Measurements from ENCODE around the gene PSMA4.
"Not testable (repeated sequence)": the region's sequence is repeated elsewhere in the genome, so short reads cannot be mapped to it uniquely, and the experiment has no call there.

The PSMA4 gene

DNA sequence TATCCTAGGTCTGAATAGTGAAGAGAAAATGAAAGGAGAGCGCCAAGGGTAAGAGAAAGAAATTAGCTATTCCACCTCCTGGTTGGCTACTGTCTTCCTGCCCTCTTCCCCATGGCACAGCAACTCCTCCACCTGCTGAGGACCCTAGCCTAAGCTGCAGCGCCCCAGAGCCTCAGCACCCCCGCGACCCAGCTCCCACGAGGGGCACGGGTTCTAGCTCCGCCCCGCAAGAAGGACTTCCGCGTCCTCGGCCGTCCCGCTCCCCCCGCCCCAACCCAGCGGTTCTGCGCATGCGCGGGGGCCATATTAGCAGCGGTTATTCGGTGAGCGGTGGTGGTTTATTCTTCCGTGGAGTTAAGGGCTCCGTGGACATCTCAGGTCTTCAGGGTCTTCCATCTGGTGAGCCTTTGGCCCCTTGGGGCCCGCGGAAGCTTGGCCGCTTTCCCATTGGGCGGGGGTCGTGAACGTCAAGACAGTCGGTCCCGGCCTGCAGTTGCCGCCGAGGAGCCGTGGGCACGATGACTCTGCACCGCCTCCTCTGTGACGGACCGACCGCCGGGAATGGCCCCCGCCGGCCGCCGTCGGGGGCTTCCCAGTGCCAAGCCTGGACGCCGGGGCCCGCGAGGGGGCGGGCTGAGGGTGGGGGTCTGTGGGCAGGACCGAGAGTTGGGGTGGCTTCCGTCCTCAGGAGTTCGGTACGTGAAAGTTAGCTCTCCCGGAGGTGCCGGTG is at the start of gene PSMA4:
PSMA4 (plus strand) TSS at position 304 of the 730 bp plus-strand sequence. CDS start 1,484 bp downstream, outside the sequence.
- DNase-seq = peak; percentile 81

DNA sequence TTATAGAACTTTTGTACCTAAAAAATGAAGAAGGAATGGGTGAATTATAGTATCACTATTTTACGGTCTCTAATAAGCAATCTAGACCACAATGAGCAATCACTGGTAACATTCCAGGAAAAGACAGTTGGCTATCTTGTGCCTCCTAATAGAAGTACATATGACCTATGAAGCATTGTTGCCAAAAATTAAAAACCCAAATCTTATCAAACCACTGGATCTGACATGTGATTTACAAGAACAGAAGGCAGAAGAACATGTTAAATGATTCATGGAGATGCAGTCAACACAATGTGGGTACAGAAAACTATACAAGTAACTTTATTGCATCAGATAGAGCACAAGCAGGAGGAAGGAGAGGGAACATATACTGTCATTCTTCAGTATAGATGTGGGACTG is 47.4 kb upstream of the PSMA4 start:
- DNase-seq = no peak

GRCh38 chr15:78501857-78502256 is 38.4 kb upstream of the PSMA4 start:
- DNase-seq = no peak

DNA sequence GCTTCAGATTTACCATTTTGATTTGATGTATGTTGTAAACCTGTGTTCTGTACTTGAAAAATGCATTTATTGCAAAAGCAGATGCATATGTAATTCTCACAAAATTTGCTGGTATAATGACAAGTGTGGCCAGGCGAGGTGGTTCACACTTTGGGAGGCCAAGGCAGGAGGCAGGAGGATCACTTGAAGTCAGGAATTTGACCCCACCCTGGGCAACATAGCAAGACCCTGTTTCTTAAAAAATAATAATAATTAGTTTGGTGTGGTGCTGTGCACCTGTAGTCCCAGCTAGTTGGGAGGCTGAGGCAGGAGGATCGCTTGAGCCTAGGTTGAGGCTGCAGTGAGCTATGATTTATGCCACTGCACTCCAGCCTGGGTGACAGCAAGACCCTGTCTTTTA is 37.6 kb upstream of the PSMA4 start:
- DNase-seq = no peak

DNA sequence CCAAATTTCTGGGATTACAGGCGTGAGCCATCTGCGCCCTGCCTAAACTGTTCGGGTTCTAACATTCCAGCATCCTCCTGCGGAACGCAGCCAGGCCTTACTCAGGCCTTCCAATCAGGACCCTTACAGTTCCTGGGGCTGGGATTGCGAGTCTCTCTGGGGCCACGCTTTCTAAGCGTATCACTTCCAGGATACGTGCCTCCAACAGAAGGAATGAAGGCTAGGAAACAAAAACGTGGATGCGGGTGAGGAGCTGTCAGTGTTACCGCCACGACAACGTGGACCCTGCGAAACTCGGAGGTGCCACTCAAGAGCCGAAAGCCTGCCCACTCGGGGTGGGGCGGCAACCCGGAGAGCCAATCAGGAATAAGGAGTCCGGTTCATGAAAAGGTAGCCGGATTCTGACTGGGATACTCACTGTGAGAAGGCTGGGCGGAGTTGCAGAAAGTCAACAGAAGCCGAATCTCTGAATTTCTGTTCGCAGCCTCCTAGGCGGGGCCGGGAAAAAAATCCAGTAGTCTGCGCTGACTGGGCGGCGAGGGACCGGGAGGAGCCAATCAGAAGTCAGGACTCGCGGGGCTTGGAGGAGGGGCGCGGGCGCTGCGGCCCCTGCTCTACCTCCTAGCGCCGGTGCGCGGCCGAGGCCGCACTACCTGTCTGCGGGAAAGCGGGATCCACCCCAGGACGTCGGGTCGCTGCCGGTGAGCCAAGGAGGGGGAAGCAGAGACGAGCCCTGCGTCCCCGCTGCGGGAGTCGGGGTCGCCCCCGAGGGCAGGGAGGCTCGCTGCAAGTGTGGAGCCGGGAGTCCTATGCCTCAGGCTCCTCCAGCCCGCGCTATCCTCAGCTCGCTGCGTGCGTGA is 33.0 kb upstream of the PSMA4 start, which contains the start of gene HYKK:
HYKK (plus strand) TSS at position 607 of the 860 bp plus-strand sequence. CDS start 5,512 bp downstream, outside the sequence.
- peak; percentile 98 for DNase-seq

DNA sequence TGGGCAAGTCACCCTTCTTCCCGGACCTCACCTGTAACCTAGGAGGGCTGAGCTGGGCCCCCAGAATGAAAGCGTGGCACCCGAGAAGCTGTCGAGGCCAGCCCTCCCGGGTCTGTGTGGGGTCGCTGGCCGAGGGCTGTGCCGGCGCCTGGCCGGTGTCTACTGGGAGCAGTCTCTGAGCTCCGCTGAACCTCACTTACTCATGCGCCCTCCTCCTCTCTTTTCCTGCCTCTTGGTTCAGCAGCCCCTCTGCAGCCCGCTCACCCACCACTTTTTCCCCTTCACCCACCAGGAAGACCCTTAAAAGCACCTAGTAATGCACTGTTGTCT is 32.4 kb upstream of the PSMA4 start:
- DNase-seq = no peak

- DNase-seq = no peak
Observed at GRCh38 chr15:78508272-78508671, 32.0 kb upstream of the PSMA4 start.

DNA sequence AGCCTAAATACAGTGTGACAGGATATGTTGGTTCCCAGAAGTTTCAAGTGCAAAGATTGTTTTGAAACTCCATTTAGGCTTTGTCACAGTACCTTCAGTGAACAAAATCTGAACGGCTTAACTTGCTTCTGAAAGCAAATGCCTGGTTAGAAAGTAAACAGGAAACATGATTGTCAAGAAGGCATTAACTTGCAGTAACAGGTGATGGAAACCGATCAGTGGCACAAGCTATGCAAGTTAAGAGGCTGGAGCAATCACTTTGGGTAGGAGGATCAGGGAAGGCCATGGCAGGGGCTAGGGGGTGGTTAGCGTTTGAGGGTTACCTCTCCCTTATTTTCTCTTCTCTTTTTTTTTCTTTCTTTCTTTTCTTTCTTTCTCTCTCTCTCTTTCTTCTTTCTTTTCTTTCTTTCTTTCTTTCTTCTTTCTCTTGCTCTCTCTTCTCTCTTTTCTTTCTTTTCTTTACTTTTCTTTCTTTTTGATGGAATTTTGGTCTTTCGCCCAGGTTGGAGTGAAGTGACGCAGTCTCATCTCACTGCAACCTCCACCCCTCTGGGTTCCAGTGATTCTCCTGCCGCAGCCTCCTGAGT is 30.4 kb upstream of the PSMA4 start:
- no peak for DNase-seq

DNA sequence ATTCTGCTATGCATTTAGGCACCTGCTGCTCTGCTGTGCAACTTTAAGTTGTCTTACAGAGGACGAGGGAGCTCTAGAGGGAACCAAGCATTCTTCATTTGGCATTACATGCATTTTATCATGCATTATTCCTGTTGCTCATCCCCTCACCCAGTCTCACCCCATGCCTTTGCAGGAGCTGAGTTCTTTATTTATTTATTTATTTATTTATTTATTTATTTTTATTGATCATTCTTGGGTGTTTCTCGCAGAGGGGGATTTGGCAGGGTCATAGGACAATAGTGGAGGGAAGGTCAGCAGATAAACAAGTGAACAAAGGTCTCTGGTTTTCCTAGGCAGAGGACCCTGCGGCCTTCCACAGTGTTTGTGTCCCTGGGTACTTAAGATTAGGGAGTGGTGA is 20.2 kb upstream of the PSMA4 start:
- DNase-seq = not testable (repeated sequence)

- DNase-seq = no peak
Observed at GRCh38 chr15:78524230-78524629, 16.0 kb upstream of the PSMA4 start.

DNA sequence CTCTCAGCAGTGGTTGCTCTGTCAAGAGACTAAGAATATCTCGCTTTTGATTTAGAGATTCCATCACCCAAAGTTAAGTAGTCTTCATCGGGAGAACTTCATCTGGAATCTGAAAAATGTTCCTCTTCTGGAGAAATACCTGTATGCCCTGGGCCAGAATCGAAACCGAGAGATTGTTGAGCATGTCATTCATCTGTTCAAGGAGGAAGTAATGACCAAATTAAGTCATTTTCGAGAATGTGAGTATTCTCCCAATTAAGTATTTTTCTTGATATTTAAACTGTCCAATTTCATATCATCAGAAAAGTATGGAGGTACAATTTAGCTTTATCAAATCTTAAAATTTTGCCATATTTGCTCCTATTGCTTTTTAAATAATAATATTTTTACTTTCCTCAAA is 12.9 kb upstream of the PSMA4 start:
- no peak for DNase-seq

DNA sequence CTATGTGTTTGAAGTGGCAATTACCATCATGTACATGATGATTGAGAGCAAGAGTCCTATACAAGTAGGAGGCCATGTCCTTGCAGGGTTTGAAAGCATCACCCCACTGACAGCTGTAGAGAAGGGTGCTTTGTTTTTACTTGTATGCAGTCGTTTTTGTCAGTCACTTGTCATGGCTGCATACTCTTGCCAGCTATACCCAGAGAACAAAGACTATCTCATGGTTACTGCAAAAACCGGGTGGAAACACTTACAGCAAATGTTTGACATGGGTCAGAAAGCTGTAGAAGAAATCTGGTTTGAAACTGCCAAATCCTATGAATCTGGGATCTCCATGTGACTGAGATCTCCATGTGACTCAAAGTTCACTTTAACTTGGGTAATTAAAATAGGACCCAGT is 6.9 kb upstream of the PSMA4 start:
- no peak for DNase-seq

- no peak for DNase-seq
Observed at GRCh38 chr15:78536134-78536533, 4.1 kb upstream of the PSMA4 start.

GRCh38 chr15:78537266-78537905 is 2.9 kb upstream of the PSMA4 start:
- no peak for DNase-seq

DNA sequence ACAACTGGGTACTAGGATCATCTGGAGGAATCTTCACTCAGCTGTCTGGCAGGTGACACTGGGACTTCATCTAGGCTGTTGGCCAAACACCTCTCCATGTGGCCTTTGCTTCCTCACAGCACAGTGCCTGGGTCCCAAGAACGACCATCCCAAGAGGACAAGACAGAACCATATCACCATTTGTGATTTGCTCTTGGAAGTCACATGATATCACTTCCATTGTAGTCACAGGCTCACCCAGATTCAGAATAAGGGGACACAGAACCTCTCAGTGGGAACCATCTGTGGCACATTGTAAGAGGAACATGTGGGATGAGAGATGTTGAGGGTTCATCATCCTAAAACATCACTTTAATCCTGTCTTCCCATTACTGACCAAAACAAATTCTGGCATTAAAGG is 1.9 kb upstream of the PSMA4 start:
- DNase-seq = no peak

DNA sequence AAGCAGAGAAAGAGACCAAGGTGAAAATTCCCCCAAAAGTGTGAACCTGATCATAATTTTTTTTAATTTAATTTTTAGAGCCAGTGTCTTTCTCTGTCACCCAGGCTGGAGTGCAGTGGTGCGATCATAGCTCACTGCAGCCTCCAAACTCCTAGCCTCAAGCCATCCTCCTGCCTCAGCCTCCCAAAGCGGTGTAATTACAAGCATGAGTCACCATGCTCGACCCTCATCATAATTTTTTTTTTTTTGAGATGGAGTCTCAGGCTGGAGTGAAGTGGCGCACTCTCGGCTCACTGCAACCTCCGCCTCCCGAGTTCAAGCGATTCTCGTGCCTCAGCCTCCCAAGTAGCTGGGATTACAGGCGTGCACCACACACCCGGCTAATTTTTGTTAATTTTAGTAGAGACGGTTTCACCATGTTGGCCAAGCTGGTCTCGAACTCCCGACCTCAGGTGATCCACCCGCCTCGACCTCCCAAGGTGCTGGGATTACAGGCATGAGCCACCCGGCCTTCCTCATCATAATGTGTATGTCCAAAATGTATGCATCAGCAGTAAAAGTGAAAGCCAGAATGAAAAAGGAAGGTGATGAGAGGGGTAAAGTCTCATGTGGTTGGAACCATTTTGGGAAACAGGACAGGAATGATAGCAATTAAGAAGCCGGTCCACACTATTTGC is 642 bp upstream of the PSMA4 start:
- not testable (repeated sequence) for DNase-seq

- DNase-seq = peak; percentile 54
Observed at GRCh38 chr15:78540871-78541743, 863 bp downstream of the PSMA4 start.

- no peak for DNase-seq
Observed at GRCh38 chr15:78541744-78542034, 1.4 kb downstream of the PSMA4 start.

- no peak for DNase-seq
Observed at GRCh38 chr15:78542647-78543046, 2.4 kb downstream of the PSMA4 start.

GRCh38 chr15:78550194-78550593 is 9.9 kb downstream of the PSMA4 start:
- no peak for DNase-seq

DNA sequence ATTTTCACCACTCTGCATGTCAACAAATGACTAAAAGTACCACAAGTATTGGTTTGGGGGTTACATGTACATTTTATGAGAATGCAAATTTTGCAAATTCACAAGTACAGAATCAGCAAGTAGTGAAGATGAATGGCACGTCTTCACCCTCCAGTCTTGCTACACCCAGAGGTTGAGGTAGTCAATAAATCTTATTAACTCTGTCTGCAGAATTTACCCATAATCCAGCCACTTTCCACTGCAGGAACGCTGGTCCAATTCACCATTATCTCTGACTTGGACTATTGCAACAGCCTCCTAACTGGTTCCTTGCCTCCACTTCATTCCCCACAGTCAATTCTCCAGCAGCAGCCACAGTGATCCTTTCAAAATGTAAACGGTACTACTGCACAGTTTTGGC is 10.6 kb downstream of the PSMA4 start:
- no peak for DNase-seq

DNA sequence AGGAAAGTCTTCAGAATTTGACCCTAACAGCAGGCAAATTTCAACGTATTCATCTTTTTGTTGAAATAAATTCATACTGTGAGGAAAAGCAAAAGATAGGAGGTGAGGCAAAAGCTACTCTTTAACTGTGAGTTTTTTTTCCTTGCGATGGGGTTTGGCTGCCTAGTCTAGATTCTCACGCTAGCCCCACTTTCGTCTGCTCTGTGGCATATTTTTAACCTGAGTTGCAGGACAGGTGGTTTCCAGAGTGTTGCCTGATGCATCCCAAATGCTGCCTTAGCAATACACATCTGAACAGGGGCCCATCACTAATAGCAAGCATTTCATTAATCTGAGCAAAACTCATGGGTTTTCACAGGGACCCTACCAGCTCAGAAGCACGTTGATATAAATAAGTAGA is 11.7 kb downstream of the PSMA4 start:
- no peak for DNase-seq
